ENCODE results near the gene RCAN1. TPM values are rescaled to one million over a fixed set of nuclear protein-coding genes. Genes with fewer than 3 reads are reported as not detected.

Gene RCAN1
- total and polyA plus RNA-seq, 2 of the 8 experiments (the other 6 are each of a cell fraction or from before 2014, with no cell fraction given) = 1.7 to 6.4 TPM

GRCh38 chr21:34499116-34499515 lies 115.8 kb downstream of the RCAN1 start:
- Histone ChIP-seq H3K9ac (replicated peaks in 1 of 4; ENCODE audit: extremely low read depth in 1 of 4, low read depth in 3 of 4, low read length in 3 of 4) (no peak overlapping the region), H3K79me1 (ENCODE audit: low read depth, low read length) (no peaks in the 10 kb centered on the region), H4K5ac (ENCODE audit: insufficient read length, low read depth, low read length) (no peak overlapping the region), H2AK5ac (ENCODE audit: low read depth, low read length) (no peak overlapping the region), H3K23ac (ENCODE audit: insufficient read length) (no peak overlapping the region), H2BK12ac (ENCODE audit: low read depth, low read length) (no peak overlapping the region), H2BK5ac (ENCODE audit: low read depth, low read length) (no peak overlapping the region), H3K36me3 (ENCODE audit: control insufficient read depth in 2 of 4, insufficient read depth in 4 of 4, low read length in 3 of 4) (no peaks in the 10 kb centered on the region), H3K27ac (ENCODE audit: low read depth, low read length) (no peak overlapping the region), H3K4me1 (replicated peaks in 1 of 4; ENCODE audit: control insufficient read depth in 3 of 4, insufficient read depth in 4 of 4, low read length in 3 of 4) (no peaks in the 10 kb centered on the region), H4K8ac (ENCODE audit: extremely low read depth, insufficient read depth, low read length) (no peak overlapping the region; the same call in 1 of the 2 replicates), H4K91ac (replicated peaks; ENCODE audit: insufficient read length, low read length) (no peak overlapping the region), H3K4me2 (ENCODE audit: insufficient read depth in 1 of 2, low read depth in 2 of 2, low read length in 2 of 2) (no peak overlapping the region), H4K20me1 (replicated peaks in 1 of 2; ENCODE audit: control insufficient read depth in 1 of 2, insufficient read depth in 2 of 2, low read length in 2 of 2) (no peaks in the 10 kb centered on the region), H3K4me3 (ENCODE audit: extremely low read depth in 1 of 4, insufficient read depth in 2 of 4, low read depth in 3 of 4, low read length in 4 of 4) (no peak overlapping the region), H2BK120ac (replicated peaks; ENCODE audit: low read depth, low read length) (no peak overlapping the region), H3K18ac (ENCODE audit: extremely low read depth, low read length) (no peak overlapping the region), H2BK20ac (ENCODE audit: low read length) (no peak overlapping the region), H3K79me2 (ENCODE audit: control insufficient read depth in 1 of 2, insufficient read depth in 2 of 2, low read length in 2 of 2) (no peaks in the 10 kb centered on the region), H2AFZ (ENCODE audit: low read length) (no peak overlapping the region), H3K4ac (replicated peaks; ENCODE audit: insufficient read length, low read depth, low read length) (no peak overlapping the region), H3K56ac (replicated peaks; ENCODE audit: insufficient read length, low read depth, low read length) (no peak overlapping the region), H3K27me3 (replicated peaks in 1 of 4; ENCODE audit: control insufficient read depth in 3 of 4, extremely low read depth in 1 of 4, insufficient read depth in 3 of 4, low read length in 3 of 4) (no peaks in the 10 kb centered on the region), H3K23me2 (ENCODE audit: low read depth, low read length) (no peaks in the 10 kb centered on the region), H2BK15ac (ENCODE audit: low read length) (no peak overlapping the region), H3K14ac (ENCODE audit: insufficient read length) (no peak overlapping the region), H3K9me3 (ENCODE audit: insufficient read depth in 2 of 2, low read depth in 1 of 2, low read length in 1 of 2) (no peaks in the 10 kb centered on the region)
- FAIRE-seq = no peak
- no peak for TF ChIP-seq MAFK (IDR thresholded peaks at IDR 0.05; ENCODE audit: low read depth, low read length)
- no peak for TF ChIP-seq TCF12 (IDR thresholded peaks at IDR 0.05; ENCODE audit: low read depth, low read length)
- TF ChIP-seq SP4 (IDR thresholded peaks at IDR 0.05; ENCODE audit: low read length) = no peak
- no peak for TF ChIP-seq MAX (IDR thresholded peaks at IDR 0.05)
- TF ChIP-seq NANOG (IDR thresholded peaks at IDR 0.05; ENCODE audit: insufficient read depth, low read depth, low read length, poor library complexity, severe bottlenecking) = no peak
- no peak for TF ChIP-seq SIRT6 (IDR thresholded peaks at IDR 0.05; ENCODE audit: low read length)
- no peak for TF ChIP-seq RXRA (IDR thresholded peaks at IDR 0.05; ENCODE audit: insufficient read depth, low read depth, low read length)
- DNase-seq (ENCODE audit: low read depth in 1 of 2, low spot score in 2 of 2) = no peak
- WGBS, 2 experiments (ENCODE audit: extremely low coverage in 1 of 2, insufficient coverage in 1 of 2, insufficient read length in 1 of 2, insufficient replicate concordance in 2 of 2, low coverage in 1 of 2, low lambda C conversion rate in 2 of 2, missing lambda C conversion rate in 1 of 2) = 83% methylated on average over 4 of the region's 4 CpGs; no CpG with 5 or more reads in 1 of the 2 experiments
- ChIA-PET POLR2A (ENCODE audit: partially characterized antibody) (no interaction called here), CTCF (ENCODE audit: partially characterized antibody) (interaction anchor here (0.8 to 4.1 kb wide), 5 partner anchors 9 to 132 kb away, joined by 4 to 21 read pairs (median 7); partner anchors contain the start of gene KCNE1)
